ENCODE measurements around the gene PPP2R5C.
"Not testable (repeated sequence)": the region's sequence is repeated elsewhere in the genome, so short reads cannot be mapped to it uniquely, and the experiment has no call there.

Gene PPP2R5C

DNA sequence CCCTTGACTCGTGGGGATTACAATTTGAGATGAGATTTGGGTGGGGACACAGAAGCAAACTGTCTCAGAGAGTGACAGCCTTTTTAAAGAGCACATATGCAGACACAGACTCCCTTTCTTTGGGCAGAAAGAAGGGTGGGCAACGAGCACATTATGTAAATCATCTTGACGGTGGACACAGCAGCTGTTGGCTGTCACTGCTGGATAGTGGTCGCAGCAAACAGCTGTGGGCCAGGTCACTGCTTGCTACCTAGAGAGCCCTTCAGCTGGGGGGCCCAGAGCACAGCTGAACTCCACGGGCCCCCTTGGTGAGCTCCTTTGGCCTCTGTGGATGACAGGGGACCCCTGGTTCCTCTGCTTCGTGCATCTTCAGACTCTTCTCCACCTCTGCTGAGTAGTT lies 23.1 kb downstream of the PPP2R5C start:
- DNase-seq = no peak

DNA sequence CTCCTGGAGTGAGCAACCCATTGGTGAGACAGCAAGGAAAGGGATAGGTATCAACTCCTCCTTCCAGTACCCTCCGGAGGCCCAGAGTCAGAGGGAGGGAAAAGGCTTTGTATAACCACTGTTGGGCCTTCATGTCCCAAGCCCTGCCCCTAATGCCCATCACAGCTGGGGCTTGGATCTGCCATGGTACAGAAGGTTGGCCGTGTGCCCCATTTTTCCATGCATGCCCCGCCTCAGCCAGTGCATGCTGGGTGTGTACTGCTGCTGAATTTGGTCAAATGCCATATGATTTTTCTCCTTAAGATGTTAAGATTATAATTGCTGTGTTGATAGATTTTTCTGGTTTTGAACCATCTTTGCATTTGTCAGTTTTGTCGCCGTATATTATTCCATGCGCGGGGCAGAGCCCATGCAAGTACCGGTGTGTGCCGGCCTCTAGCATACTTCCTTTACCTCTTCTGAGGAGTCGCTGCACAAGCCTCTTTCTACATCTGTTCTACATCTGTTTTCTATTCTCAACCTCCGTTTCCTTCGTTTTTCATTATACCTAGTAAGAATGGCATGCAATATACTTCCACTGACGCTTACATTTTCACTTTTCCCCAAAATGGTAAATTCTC lies 26.6 kb downstream of the PPP2R5C start:
- no peak for DNase-seq

DNA sequence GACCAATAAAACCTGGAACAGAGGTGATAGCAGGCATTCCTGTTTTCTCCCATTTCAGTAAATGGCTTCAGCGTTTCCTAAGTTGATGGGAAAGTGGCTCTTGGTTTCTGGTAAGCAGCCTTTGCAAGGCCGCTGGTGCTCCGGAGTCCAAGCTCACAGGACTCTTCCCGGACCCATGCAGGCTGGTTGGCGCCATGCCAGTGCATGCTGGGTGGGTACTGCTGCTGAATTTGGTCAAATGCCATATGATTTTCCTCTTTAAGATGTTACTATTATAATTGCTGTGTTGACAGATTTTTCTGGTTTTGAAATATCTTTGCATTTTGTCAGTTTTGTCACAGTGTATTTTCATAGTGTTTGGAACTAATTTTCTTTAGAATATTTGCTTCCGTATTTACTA lies 27.7 kb downstream of the PPP2R5C start:
- no peak for DNase-seq

DNA sequence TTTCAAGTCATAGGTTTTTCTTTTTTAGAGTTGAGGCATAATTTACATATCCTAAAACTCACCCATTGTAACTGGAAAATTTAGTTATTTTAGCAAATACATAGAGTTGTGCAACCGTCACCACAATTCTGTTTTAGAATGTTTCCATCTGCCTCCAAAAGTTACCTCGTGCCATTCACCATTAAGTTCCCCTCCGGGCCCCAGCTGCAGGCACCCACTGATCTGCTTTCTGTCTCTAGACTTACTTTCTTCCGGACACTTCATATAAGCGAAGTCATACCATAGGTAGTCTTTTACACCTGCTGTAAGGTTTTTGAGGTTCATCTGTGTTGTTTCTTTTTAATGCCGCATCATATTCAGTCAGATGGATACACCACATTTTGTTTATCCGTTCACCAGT lies 28.7 kb downstream of the PPP2R5C start:
- DNase-seq = no peak

DNA sequence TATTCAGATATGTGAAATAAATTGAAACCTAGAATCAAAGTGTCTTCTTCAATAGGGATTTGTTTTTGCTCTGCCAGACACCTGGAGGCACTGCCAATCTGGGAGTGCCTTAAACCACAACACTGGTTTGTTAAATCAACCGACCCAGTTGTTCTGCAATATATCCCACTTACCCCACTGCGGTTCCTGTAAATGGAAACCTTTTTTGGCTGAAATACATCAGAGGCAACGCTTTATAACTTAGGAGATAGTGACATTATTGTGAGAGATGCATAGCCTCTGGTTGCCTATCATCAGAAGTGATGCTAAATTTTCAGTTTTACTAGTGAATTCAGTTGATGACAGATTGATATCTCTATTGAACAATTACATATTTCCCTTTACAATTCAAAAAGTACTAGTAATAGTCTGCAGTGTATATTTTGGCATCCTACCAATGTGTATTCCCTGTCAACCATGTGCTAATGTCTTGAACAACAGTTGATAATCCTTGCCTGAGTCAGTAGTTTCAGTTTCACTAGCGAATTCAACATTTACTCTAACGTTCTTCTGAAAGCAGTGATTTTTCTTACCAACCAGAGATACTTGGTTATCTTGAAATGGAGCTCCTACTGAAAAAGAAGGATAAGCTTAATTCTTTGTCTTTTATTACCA lies 30.5 kb downstream of the PPP2R5C start:
- no peak for DNase-seq

DNA sequence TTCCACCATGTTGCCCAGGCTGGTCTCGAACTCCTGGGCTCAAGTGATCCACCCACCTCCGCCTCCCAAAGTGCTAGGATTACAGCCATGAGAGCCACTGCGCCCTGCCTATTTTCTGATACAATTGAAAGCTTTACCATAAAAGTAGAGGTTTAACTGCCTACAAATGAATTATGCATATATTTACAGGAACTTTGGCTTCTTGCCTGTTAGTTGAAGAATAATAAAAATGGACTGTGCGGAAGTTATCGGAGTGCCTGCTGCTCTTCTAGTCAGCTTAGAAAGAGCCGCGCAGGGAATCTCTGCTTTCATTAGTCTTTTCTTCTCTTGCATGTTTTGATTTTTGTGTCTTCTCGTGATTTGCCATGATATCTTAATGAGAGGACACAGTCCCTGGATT lies 34.5 kb downstream of the PPP2R5C start:
- no peak for DNase-seq

DNA sequence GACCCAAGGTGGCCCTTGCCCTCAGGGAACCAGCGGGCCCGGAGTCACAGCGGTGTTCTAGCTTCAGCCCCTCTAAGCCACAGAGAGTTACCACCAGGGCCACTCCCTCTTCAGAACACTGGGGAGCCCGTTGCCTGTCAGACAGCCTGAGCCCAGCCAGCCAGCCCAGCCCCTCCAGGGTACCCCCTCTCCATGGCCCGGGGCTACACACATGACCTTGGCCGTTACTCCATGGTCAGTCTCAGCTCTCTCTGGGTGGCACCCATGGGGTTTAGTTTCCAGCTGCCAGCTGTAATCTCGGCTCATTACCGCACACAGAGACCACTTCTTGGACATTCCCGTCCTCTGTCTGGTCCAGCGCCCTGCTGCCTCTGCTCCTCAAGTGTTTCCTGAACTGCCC lies 35.0 kb downstream of the PPP2R5C start:
- DNase-seq = no peak

DNA sequence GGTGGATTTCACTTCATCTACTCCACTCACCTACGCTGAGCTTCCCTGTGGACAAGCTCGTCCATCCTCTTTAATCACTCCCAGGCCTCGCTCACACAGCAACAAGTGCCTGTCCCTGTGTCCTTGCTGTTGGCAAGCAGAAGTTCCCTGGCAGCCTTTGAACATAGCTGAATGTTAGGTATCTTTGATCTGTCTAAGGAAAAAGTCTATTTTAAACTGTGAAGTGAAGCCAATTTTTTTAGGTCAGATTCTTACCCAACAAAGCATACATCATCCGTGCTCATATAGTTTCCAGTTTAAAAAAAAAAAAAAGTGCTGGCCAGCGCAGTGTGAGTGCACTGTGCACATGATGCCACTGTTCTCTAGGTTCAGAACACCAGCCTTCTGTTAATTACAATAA lies 36.3 kb downstream of the PPP2R5C start:
- DNase-seq = no peak

DNA sequence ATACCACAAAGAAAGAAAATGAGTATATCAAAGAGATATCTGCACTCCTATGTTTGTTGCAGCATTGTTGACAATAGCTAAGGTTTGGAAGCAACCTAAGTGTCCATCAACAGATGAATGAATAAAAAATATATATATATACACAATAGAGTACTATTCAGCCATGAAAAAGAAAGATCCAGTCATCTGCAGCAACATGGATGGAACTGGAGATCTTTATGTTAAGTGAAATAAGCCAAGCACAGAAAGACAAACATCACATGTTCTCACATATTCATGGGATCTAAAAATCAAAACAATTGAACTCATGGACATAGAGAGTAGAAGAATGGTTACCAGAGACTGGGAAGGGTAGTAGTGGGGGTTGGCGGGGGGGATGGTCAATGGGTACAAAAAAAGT lies 42.9 kb downstream of the PPP2R5C start:
- not testable (repeated sequence) for DNase-seq

DNA sequence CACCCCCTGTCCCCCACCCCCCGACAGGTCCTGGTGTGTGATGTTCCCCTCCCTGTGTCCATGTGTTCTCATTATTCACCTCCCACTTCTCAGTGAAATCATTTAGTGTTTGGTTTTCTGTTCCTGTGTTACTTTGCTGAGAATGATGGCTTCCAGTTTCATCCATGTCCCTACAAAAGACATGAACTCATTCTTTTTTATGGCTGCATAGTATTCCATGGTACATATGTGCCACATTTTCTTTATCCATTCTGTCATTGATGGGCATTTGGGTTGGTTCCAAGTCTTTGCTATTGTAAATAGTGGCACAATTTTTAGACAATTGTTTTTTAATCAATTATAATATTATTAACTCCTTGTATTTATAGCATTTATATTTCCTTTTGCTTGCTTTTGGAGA lies 44.7 kb downstream of the PPP2R5C start:
- not testable (repeated sequence) for DNase-seq

DNA sequence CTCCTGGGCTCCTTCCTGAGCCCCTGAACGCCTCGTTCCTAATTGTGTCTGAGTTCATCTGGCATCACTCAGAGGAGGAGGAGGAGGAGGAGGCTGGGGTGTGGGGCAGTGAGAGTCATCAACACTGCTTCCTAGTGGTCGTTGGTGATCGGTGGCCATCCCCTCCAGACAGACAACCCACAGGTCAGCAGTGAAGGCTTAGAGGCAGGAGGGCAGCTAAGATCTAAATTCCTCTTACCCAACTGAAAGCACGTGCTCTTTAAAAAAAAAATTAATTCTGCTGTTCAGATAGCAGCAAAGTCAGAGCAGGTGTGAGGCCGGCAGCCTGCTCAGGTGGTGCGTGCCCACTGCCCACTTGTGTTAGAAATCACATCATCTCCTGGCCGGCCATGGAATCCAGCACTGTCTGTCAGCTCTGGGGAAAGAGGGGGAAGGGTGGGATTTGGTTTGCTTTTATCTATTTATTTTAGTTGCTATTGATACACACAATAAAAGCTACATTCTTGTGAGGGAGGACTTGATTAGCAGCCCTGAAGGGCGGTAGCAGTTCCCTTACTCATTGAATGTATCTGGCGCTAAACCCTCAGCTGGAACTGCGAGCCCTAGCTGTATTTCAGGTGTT lies 46.6 kb downstream of the PPP2R5C start:
- no peak for DNase-seq

DNA sequence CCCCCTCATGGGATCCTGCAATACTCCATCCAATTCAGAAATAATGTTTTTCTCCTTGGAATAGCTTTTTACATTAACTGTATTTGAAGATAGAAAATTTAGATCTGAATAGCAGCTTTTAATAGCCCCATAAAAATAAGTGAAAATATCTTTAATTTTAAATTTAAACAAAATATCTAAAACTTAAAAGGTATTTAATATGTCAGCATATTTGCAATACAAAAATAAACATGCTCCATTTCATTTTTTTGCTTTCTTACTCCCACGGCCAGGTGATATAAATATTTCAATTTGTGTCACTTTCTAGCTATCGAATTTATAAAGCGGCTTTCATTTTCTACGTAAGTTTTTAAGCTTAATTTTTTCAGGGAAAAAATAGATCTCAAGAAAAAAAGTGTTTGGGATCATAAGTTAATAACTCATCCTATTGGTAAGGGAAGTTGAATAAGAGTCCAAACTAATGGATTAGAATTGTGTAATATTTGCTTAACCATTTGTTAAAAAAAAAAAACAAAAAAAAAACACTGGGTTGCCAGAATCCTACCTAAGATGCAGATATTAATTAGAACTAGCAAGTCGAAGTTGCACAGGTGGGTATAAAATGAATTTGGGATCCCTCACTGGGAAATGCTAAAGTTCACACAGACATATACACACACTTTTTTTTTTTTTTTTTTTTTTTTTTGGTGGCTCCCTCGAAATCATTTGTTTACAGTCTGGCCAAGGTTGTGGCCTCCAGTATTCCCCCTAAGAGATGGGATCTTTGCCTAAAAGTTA lies 47.6 kb downstream of the PPP2R5C start:
- DNase-seq = no peak

DNA sequence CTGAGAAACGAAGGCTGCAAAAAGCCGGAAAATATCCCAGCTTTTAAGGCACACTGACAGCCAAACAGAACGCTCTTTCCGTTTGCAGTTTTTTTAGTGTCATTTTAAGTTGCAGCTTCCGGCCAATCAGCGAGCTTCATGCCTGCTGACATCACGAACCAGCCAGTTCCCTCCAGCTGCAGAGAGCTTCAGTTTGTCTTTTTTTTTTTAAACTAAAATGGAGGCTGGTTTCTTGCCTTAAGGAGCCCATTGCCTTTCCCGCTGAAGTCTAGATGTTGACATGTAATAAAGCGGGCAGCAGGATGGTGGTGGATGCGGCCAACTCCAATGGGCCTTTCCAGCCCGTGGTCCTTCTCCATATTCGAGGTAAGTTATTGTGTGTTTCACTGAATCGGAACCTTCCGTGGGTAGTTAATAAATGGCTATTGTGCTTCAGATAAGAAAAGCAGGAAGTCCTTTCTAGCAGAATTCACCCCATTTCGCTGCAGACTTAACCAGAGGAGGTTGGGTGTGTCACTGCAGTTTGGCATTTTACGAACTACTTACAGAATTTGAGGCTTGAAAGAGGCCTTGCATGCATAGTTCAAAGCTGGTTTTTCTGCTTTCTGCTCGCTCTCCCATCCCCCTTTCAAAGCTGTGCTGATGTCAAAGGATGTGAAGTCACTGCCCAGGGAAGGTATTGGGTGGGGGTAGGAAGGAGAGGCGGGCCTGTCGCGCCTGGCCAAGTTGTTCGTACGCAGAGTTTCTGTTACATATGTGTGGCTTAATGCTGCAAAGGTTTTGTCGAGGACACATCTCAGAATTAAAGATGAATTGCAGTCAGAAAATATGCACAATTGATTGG lies 48.4 kb downstream of the PPP2R5C start:
- DNase-seq = peak; percentile 89

DNA sequence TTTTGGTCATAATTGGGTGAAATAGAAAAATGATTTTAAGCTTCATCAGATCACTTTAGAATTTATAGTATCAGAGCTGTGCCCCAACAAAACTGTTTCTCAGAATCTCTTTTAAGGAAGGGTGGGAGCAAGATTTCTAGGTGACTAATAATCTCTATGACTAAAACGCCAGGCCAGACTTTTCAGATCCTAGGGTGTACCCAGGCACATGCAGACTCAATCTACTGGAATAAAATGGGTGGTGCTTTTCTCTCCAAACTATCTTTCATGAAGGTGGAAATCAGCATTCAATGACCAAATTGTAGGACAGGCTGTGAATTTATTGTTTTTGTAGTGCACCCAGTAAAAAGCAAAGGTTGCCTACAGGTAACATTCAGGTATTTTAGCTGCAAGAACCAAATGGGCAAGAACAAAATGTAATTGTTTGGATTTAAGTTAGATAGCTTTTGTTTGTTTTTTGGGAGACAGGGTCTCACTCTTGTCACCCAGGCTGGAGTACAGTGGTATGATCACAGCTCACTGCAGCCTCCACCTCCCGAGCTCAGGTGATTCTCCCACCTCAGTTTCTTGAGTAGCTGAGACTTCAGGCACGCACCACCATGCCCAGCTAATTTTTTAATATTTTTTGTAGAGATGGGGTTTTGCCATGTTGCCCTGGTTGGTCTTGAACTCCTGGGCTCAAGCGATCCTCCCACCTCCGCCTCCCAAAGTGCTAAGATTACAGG lies 49.5 kb downstream of the PPP2R5C start:
- DNase-seq = no peak

DNA sequence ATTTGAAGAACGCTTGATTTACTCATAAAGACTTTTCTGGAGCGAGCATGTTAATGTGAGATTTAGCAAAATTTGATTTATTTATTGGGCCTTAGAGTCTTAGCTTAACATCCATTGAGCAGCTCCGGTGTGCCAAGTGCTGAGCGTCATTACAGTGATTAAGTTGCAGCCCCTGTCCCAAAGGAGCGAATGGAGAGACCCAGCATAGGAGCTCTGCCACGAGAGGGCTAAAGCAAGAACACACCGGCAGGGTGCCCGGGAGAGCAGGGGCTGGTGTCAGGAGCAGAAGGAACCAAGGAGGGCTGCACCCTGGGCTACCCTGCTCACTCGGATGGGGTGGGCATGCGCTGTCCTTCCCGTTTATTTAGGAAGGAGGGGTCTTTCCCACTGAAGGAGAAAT lies 50.6 kb downstream of the PPP2R5C start:
- DNase-seq = no peak

DNA sequence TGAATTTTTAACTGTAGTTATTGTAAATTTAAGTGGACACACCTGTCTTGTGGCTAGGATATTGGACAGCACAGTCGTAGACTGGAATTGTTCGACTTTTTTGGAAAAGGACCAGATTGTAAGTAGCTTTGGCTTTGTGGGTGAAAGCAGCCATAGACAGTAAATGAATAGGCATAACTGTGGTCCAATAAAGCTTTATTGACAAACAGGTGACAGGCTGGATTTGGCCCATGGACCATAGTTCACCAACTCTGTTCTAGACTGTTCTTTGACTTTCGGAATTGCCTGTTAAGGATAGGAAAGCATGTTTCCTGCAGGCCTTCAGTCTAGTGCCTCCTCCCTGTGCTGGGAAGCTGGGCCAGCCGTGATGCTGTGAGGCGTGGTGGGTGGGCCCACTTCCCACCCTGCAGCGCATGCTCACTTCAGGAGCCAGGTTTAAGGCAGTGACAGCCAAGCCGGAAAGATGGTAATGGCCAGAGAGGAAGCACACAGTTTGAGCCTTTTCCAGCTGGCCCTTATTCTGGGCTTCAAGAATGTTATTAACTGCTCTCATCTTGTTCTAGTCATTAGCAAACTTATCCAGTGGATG lies 51.8 kb downstream of the PPP2R5C start:
- no peak for DNase-seq

DNA sequence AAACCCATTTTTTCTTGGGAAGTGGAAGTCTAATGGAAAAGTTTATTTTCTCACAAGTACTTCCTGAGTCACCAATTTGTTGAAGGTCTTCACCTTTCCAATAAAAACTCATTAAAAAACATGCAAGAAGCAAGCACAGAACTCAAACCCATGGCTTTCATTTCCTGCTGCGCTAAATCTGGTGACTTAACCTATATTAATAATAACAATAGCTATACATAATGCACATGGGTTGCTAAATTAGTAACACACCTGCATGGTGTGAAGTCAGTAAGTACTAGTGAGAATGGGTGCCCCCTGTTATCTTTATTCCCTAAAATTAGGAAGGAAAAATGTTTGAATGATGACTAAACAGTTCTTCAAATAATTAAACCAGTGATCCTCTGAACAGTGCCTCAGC lies 52.3 kb downstream of the PPP2R5C start:
- DNase-seq = no peak

DNA sequence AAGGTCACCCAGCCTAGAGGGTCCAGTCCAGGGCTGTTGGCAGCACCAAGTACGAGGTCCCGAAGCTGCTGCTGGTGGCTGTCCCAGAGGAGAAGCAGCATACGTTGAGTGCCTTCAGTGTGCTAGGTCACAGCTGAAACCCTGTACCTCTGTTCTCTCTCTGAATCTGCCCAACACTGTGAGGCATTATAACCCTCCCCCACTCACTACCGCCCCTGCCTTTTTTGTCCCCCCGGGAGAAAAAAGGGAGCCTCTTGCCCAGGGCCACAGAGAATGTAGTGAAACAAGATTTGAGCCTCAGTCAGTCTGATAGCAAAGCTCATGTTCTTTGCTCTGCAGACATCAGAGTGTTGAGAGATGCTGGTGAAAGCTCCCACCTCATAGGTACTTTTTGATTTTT lies 53.4 kb downstream of the PPP2R5C start:
- DNase-seq = no peak

DNA sequence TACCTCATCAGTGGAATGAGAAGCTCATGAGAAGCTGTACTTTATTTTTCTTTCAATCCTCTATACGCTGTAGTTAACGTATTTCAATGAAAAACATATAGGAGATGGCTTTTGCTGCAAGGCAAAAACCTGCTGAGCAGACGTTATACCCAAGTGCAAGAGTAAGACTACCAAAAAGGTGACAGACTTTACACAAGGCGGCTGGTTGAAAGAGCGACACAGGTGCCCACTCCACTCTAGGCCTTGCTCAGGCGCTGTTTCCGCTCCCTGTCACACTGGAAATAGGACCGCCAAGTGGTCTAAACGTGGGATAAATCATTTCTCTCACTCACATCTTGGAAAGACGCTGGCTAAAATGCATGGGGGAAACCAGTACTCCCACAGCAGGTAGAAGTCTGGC lies 54.5 kb downstream of the PPP2R5C start:
- no peak for DNase-seq

DNA sequence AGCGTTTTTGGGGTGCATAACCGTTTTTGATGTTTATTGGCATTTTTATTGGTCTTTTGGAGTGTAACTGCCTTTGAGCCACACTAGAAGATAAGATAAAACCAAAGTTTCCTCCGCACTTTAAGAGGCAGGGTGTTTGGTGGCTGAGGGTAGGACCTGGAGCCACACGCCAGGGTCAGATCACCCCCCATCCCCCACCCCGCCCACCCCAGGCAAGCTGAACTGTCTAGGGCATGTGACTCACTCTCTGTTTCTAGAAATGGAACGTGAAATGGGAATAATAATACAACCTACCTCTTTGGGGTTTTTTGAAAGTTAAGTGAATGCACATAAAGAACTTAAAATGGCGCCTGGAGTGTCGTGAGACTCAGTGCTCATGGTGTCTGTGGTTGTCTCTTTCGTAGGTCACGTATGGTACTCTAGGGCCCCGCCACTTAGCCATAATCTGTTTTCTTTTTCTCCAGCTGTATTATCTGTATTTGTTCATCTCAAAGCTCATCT lies 56.0 kb downstream of the PPP2R5C start:
- DNase-seq = no peak

DNA sequence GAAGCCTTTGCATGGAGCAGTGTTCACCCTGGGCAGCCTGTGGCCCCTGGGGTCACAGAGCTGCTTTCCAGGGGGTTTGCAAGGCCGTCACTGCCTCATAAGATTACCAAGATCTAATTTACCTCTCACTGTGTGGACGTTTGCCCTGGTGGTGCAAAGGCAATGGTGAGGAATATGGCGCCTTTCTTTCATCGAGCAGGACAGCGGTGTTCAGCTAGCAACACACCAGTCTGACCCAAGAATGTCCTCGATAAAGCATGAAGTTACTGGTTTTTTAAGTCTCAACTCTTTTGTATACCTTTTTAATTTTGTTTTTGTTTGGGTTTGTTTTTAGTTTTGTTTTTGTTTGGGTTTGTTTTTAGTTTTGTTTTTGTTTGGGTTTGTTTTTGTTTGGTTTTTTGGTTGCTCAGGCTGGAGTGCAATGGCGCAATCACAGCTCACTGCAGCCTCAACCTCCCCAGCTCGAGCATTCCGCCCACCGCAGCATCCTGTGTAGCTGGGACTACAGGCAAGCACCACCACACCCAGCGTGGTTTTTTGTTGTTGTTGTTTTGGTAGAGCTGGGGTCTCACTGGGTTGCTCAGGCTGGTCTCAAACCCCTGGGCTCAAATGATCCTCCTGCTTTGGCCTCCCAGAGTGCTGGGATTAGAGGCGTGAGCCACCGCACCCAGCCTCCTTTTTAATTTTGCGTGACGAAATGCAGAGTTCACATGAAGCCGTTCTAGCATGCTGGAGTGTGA lies 57.9 kb downstream of the PPP2R5C start:
- no peak for DNase-seq

Data from right forelimb (tissue), 1 donor.